HUES64 (cell line): ENCODE data around the gene PPP3CB.

Experiments
- H3K27ac ChIP-seq: 2 replicates; pipeline ENCODE4 v1.7.0; 2013; ENCODE audit warnings: low read depth, low read length, inconsistent platforms
- H3K27me3 ChIP-seq: 2 replicates; pipeline ENCODE4 v1.6.1; 2013; ENCODE audit warnings: mild to moderate bottlenecking, low read length; ENCODE audit not compliant: insufficient read depth
- H3K36me3 ChIP-seq: 2 replicates; pipeline ENCODE4 v1.6.1; 2013; ENCODE audit warnings: mild to moderate bottlenecking, low read length; ENCODE audit not compliant: insufficient read depth
- H3K4me1 ChIP-seq: 2 replicates; pipeline ENCODE4 v1.6.1; 2013; ENCODE audit warnings: mild to moderate bottlenecking, low read length, moderate library complexity; ENCODE audit not compliant: insufficient read depth
- H3K4me3 ChIP-seq: 2 replicates; pipeline ENCODE4 v1.5.1; 2013; ENCODE audit warnings: mild to moderate bottlenecking, low read length, moderate library complexity
- H3K9ac ChIP-seq: 2 replicates; pipeline ENCODE4 v1.6.1; 2013; ENCODE audit warnings: mild to moderate bottlenecking, low read depth, low read length
- H3K9me3 ChIP-seq: 2 replicates; pipeline ENCODE4 v1.6.1; 2013; ENCODE audit warnings: low read depth, low read length; ENCODE audit not compliant: insufficient read depth
- WGBS: fragments of 150-250, 120-280 bp; methylation state at CpG from one replicate; pipeline ENCODE4 v1.1.7; 2013; ENCODE audit warnings: missing lambda C conversion rate; 5-methylcytosine and 5-hydroxymethylcytosine counted together

Gene PPP3CB

GRCh38 chr10:73413528-73414229 lies 82.1 kb downstream of the PPP3CB start, which contains the start of gene ANXA7:
Gene ANXA7, minus strand, starts transcription at chr10:73414058. Its CDS starts 13,202 bp downstream, at chr10:73400856.
- H3K27me3 ChIP-seq: no peaks in the 10 kb centered on the region
- H3K9ac ChIP-seq: peak within 1 kb of the TSS; percentile 91
- no peaks in the 10 kb centered on the region for H3K9me3 ChIP-seq
- peak within 1 kb of the TSS; percentile 89 for H3K27ac ChIP-seq
- H3K36me3 ChIP-seq: no peaks in the 10 kb centered on the region
- under 1% methylated on average over 62 of the region's 62 CpGs for WGBS
- peaks cover 7% of the 10 kb centered on the region; the same call in 1 of the 2 replicates for H3K4me1 ChIP-seq
- H3K4me3 ChIP-seq: peak within 1 kb of the TSS; percentile 95

GRCh38 chr10:73413108-73413527 lies 82.7 kb downstream of the PPP3CB start:
- peaks cover 7% of the 10 kb centered on the region; the same call in 1 of the 2 replicates for H3K4me1 ChIP-seq
- H3K36me3 ChIP-seq: no peaks in the 10 kb centered on the region
- WGBS: 6% methylated on average over 9 of the region's 9 CpGs

GRCh38 chr10:73410897-73411296 lies 84.9 kb downstream of the PPP3CB start:
- Histone ChIP-seq H3K4me1 (peaks cover 7% of the 10 kb centered on the region; the same call in 1 of the 2 replicates), H3K27ac (no peak overlapping the region), H3K4me3 (no peak overlapping the region), H3K27me3 (no peaks in the 10 kb centered on the region), H3K9ac (no peak overlapping the region), H3K36me3 (no peaks in the 10 kb centered on the region; the same call in 1 of the 2 replicates), H3K9me3 (no peaks in the 10 kb centered on the region)
- WGBS: 92% methylated on average over 1 of the region's 1 CpG

More at GRCh38 chr10:73413108-73413527, 82.7 kb downstream of the PPP3CB start:
- peak overlapping the region; percentile 89 for H3K27ac ChIP-seq
- H3K9ac ChIP-seq: peak overlapping the region; percentile 91
- no peaks in the 10 kb centered on the region for H3K27me3 ChIP-seq
- H3K4me3 ChIP-seq: peak overlapping the region; percentile 95
- no peaks in the 10 kb centered on the region for H3K9me3 ChIP-seq

- H3K27me3 ChIP-seq: no peaks in the 10 kb centered on the region
Observed at GRCh38 chr10:73408978-73409521, 86.8 kb downstream of the PPP3CB start.

GRCh38 chr10:73408061-73408460 lies 87.8 kb downstream of the PPP3CB start:
- 95% methylated on average over 5 of the region's 5 CpGs for WGBS
- Histone ChIP-seq H3K27ac (no peak overlapping the region), H3K4me1 (0 out of 2 replicates have a peak, but pooled peaks cover 4% of the 10 kb centered on the region), H3K9ac (no peak overlapping the region), H3K9me3 (no peaks in the 10 kb centered on the region), H3K4me3 (no peak overlapping the region), H3K27me3 (no peaks in the 10 kb centered on the region), H3K36me3 (no peaks in the 10 kb centered on the region; the same call in 1 of the 2 replicates)

More at GRCh38 chr10:73408978-73409521, 86.8 kb downstream of the PPP3CB start:
- Histone ChIP-seq H3K4me3 (no peak overlapping the region), H3K4me1 (0 out of 2 replicates have a peak, but pooled peaks cover 4% of the 10 kb centered on the region), H3K9me3 (no peaks in the 10 kb centered on the region), H3K27ac (no peak overlapping the region), H3K9ac (no peak overlapping the region), H3K36me3 (no peaks in the 10 kb centered on the region; the same call in 1 of the 2 replicates)
- WGBS: 97% methylated on average over 2 of the region's 4 CpGs

- Histone ChIP-seq H3K4me3 (no peak overlapping the region), H3K9me3 (no peaks in the 10 kb centered on the region), H3K4me1 (no peaks in the 10 kb centered on the region), H3K36me3 (no peaks in the 10 kb centered on the region; the same call in 1 of the 2 replicates), H3K27me3 (no peaks in the 10 kb centered on the region), H3K9ac (no peak overlapping the region), H3K27ac (no peak overlapping the region)
- WGBS: 93% methylated on average over 1 of the region's 1 CpG
Observed at GRCh38 chr10:73407495-73407894, 88.3 kb downstream of the PPP3CB start.

GRCh38 chr10:73406846-73407245 lies 89.0 kb downstream of the PPP3CB start:
- Histone ChIP-seq H3K36me3 (no peaks in the 10 kb centered on the region; the same call in 1 of the 2 replicates), H3K27ac (no peak overlapping the region), H3K4me1 (no peaks in the 10 kb centered on the region), H3K9ac (no peak overlapping the region), H3K27me3 (no peaks in the 10 kb centered on the region), H3K9me3 (no peaks in the 10 kb centered on the region), H3K4me3 (no peak overlapping the region)
- 92% methylated on average over 5 of the region's 5 CpGs for WGBS

GRCh38 chr10:73405556-73405955 lies 90.3 kb downstream of the PPP3CB start:
- Histone ChIP-seq H3K27me3 (no peaks in the 10 kb centered on the region), H3K4me1 (no peaks in the 10 kb centered on the region), H3K9ac (no peak overlapping the region), H3K9me3 (no peaks in the 10 kb centered on the region), H3K27ac (no peak overlapping the region), H3K4me3 (no peak overlapping the region), H3K36me3 (no peaks in the 10 kb centered on the region; the same call in 1 of the 2 replicates)
- WGBS: 99% methylated on average over 3 of the region's 3 CpGs

GRCh38 chr10:73404690-73405089 lies 91.1 kb downstream of the PPP3CB start:
- no peaks in the 10 kb centered on the region for H3K9me3 ChIP-seq
- H3K27me3 ChIP-seq: no peaks in the 10 kb centered on the region
- no peak overlapping the region for H3K27ac ChIP-seq
- no peaks in the 10 kb centered on the region; the same call in 1 of the 2 replicates for H3K36me3 ChIP-seq
- WGBS: 94% methylated on average over 9 of the region's 9 CpGs
- H3K4me1 ChIP-seq: no peaks in the 10 kb centered on the region
- no peak overlapping the region for H3K9ac ChIP-seq
- H3K4me3 ChIP-seq: no peak overlapping the region

- H3K27me3 ChIP-seq: no peaks in the 10 kb centered on the region
- H3K4me3 ChIP-seq: no peak overlapping the region
- no peaks in the 10 kb centered on the region for H3K4me1 ChIP-seq
- no peak overlapping the region for H3K9ac ChIP-seq
- no peaks in the 10 kb centered on the region for H3K9me3 ChIP-seq
- 98% methylated on average over 6 of the region's 6 CpGs for WGBS
- H3K27ac ChIP-seq: no peak overlapping the region
- peaks cover 17% of the 10 kb centered on the region for H3K36me3 ChIP-seq
Observed at GRCh38 chr10:73401636-73402035, 94.2 kb downstream of the PPP3CB start.

- Histone ChIP-seq H3K27me3 (no peaks in the 10 kb centered on the region), H3K4me3 (no peak overlapping the region), H3K36me3 (peaks cover 36% of the 10 kb centered on the region), H3K9me3 (0 out of 2 replicates have a peak, but pooled peaks cover 3% of the 10 kb centered on the region), H3K4me1 (no peaks in the 10 kb centered on the region), H3K27ac (no peak overlapping the region), H3K9ac (no peak overlapping the region)
- 92% methylated on average over 4 of the region's 4 CpGs for WGBS
Observed at GRCh38 chr10:73399063-73399462, 96.8 kb downstream of the PPP3CB start.
